ENCODE measurements around the gene TMC3.

Gene TMC3

DNA sequence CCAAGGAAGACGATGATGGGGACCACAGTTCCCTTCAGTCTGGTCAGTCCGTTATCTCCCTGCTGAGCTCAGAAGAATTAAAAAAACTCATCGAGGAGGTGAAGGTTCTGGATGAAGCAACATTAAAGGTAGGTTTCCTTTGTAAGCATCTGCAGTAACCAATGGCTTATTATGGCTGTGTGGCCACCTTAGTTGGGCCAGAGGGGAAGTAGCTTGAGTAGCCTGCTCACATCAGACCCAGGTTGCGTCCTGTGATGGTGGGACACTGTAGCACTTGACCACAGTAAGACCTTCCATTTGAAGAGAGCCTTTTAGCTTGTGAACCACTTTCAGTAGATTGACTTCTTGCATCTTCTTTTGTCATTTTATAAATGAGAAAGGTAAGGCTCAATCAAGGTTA, 72.6 kb downstream of the TMC3 start:
- DNase-seq (ENCODE audit: low read depth in 2 of 3, low spot score in 1 of 3), result no peak

GRCh38 chr15:81299630-81300273, 74.3 kb downstream of the TMC3 start:
- DNase-seq (ENCODE audit: low read depth in 2 of 3, low spot score in 1 of 3), result no peak

- DNase-seq (ENCODE audit: low read depth in 2 of 3, low spot score in 1 of 3), result no peak
Observed at GRCh38 chr15:81299156-81299555, 74.9 kb downstream of the TMC3 start.

GRCh38 chr15:81298611-81299010, 75.4 kb downstream of the TMC3 start:
- no peak for DNase-seq (ENCODE audit: low read depth in 2 of 3, low spot score in 1 of 3)

DNA sequence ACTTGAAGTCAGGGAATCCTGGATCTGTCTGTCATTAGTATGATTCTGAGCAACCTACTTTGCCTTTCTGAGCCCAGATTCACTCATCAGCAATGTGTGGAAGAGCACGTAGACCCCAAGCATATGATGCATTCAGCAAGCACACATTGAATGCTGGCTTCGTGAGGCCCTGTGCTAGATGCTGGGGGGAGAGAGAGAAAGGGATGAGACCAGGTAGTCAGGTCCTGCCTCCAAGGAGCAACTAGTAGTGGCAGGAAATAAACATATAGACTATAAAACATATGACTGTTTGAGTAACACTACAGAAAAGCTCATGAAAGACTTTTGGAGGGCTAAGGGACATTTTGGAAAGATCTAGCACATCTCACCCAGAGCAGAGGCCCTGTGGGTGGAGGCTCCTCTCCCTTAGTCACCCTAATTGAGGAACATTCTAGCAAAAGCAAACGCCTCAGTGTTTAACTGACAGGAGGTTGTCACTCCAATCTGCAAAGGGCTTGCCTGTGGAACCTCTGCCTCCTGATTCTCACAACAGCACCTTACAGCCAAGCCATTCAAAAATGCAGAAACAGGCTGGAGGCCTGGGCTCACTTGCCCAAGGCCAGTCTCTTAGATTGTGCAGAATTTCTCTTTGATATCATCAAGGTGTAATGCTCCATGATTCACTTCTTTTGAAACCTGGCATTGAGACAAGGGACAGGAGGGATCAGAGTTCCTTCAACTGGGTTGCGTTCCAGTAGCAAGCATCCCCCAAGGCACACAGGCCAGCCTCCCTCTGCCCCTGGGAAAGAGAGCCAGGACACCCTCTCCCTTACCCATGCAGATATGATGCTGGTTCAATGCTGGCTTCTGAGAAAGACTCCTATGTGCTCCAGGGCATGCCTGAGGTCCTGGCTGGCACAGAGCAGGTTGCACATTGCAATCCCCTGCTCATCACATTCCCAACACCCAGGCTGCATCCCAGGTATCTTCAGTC, 76.1 kb downstream of the TMC3 start:
- DNase-seq (ENCODE audit: low read depth in 2 of 3, low spot score in 1 of 3), result peak in 1 of 3 donors; percentile 15

- no peak for DNase-seq (ENCODE audit: low read depth in 2 of 3, low spot score in 1 of 3)
Observed at GRCh38 chr15:81297147-81297572, 76.9 kb downstream of the TMC3 start.

DNA sequence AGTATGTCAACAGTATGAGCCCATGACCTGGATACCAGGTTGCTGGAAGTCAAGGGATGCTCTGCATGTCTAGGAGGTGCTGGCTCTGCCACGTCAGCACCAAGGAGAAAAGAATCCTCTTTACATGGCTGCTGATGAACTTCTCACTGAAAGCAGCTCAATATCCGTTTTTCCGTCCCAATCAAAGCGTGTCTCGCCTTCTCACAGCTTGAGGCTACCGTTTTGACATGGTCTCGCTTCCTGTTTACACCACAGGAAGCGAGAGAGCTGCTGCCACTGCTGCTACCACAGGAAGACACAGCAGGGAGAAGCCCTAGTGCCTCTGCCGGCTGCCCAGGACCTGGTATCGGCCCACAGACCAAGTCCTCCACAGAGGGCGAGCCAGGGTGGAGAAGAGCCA, 77.3 kb downstream of the TMC3 start:
- DNase-seq (ENCODE audit: low read depth in 2 of 3, low spot score in 1 of 3), result peak; percentile 60 to 64 (median 62)

DNA sequence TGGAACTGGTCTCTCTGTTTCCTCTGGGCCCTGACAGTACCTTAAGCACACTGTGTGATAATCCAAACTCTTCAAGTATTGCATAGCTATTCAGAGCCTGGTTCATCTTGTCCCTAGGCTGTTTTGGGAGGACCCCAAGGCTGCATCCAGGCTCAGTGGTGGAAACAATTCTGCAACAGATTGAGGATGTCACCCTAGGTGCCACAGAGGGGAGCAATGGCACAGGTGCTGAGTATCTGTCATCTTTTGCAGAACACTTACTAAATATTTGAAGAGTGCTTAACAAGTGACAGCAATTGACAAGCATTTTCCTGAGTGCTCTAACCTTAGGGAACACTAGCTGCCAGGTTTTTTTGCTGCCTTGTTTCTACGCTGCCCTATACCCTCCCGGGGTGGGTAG, 77.8 kb downstream of the TMC3 start:
- DNase-seq (ENCODE audit: low read depth in 2 of 3, low spot score in 1 of 3), result no peak

DNA sequence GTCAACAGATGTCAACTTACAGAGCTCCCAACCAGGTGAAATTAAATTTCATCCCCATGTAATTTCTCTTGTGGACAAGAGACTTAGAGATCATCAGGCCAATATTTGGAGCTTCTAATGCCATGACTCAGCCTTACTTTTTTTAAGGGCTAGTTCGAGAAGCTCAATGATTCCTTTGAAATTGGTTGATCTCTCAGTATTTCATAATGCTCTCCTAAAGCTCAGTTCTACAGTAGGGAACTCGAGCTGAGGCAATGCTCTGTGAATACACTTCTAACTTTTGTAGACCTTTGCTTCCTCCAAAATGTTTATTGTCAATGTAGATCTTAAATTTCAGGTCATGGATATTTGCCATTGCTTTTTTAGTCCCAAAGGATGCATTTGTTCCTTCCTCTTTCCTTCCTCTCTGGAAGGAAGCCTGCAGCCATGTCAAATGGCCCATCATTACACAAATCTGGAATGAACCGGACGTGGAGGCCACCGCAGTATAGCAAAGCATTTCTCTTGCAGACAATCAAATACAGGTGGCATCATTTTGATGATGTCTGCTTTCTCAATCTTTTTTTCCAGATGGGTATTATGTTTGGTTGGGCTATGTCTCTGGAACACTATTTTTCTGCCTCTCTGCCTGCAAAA, 78.4 kb downstream of the TMC3 start:
- DNase-seq (ENCODE audit: low read depth in 2 of 3, low spot score in 1 of 3), result no peak

DNA sequence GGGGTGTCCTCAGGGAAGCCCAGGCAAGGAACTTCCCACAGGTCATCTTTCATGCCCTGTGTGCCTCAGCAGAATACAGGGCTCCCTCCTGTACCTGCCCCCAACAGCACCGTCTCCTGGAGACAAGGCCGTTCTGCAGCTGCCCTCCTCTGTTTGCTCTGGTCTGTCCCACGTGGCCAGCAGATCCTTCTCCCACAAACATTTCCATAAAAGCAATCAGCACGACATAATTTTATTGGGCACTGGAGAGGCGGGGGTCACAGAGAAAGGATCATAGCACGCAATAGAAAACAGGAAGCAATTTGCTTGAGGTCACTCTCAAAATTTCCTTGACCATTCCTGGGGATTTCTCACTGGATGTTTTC, 79.5 kb downstream of the TMC3 start:
- no peak for DNase-seq (ENCODE audit: low read depth in 2 of 3, low spot score in 1 of 3)

GRCh38 chr15:81293728-81294515, 80.1 kb downstream of the TMC3 start:
- DNase-seq (ENCODE audit: low read depth in 2 of 3, low spot score in 1 of 3), result peak; percentile 61 to 73 (median 67)

DNA sequence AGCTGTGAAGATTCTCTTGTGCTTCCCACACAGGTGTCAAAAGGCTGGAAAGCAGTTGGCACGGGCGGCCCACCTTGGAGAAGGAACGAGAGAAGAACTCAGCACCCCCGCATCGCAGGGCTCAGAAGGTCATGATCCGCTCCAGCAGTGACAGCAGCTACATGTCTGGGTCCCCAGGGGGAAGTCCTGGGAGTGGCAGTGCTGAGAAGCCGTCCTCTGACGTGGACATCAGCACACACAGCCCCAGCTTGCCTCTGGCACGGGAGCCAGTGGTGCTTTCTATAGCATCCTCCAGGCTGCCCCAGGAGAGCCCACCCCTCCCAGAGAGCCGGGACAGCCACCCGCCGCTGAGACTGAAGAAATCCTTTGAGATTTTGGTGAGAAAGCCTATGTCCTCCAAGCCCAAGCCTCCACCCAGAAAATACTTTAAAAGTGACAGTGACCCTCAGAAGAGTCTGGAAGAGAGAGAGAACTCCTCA, 81.5 kb downstream of the TMC3 start:
- DNase-seq (ENCODE audit: low read depth in 2 of 3, low spot score in 1 of 3), result no peak

DNA sequence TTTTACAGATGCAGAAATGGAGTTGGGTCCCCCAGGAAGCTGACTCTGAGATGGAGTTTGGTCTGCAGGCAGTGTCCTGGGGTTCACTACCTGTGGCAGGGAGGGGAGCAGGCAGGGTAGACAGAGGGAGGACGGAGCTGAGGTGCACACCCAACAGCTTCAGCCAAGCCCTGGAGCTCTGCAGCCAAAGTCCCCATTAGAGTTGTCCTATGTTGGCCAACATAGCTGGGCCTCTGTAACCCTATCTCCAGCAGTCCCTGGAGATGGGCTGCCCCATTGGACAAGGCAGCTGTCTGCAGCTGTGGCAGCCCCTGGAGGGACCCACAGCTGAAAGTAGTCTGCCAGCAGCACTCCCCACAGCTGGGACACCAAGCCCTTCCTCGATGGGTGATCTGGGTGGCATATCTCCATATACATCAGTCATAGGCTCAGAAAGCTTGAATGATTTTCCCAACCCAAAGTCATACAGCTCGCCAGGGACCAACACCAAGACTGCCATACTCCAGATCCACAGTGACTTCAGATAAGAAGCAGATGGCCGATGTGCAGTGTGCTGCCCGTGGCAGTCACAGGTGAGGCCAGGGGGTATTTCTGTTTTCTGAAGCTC, 82.0 kb downstream of the TMC3 start:
- no peak for DNase-seq (ENCODE audit: low read depth in 2 of 3, low spot score in 1 of 3)

DNA sequence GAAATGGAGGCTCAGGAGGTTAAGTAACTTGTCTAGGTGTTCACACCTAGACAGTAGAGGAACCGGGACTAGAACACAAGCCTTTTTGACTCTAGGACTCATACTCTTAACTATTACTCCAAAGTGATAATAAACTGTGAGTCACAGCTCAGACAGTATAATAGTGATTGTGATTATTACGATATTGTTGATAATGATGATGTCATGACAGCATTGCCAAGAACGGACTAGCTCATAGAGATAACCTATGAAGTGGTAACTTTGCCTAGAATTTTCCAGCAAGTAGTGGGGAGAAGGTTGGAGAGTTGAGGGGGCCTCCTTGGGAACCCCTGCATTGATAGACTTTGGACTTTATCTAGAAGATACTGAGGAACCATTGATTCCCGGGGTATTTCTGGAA, 84.1 kb downstream of the TMC3 start:
- no peak for DNase-seq (ENCODE audit: low read depth in 2 of 3, low spot score in 1 of 3)

DNA sequence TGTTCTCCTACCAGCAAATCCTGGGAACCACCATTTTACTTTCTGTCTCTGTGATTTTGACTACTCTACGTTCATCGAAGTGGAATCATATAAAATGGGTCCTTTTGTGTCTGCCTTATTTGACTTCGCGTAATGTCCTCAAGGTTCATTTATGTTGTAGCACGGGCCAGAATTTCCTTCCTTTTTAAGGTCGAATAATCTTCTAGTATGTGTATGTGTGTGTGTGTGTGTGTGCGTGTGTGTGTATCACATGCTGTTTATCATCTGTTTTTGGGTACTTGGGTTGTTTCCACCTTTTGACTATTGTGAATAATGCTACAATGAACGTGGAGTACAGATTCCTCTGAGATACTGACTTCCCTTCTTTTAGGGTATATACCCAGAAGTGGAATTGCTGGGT, 85.4 kb downstream of the TMC3 start:
- no peak for DNase-seq (ENCODE audit: low read depth in 2 of 3, low spot score in 1 of 3)

DNA sequence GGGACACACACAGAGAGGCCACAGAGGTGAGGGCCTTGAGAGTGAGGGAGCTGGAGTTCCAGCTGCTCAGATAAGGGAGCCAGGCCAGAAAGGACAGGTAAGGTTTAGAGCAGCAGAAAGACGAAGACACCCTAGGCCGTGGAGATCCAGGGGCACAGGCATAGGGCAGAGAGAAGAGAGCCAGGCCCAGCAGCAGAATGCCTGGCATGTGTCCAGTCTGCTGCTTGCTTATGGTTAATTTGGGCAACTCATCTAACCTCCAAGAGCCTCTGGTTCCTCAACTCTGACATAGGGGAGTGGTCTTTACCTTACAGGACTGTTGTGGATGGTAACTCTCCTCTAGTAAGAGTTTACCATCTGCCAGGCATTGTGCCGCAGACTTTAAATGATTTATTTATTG, 86.0 kb downstream of the TMC3 start:
- DNase-seq (ENCODE audit: low read depth in 2 of 3, low spot score in 1 of 3), result no peak

- no peak for DNase-seq (ENCODE audit: low read depth in 2 of 3, low spot score in 1 of 3)
Observed at GRCh38 chr15:81286621-81287121, 87.3 kb downstream of the TMC3 start.

DNA sequence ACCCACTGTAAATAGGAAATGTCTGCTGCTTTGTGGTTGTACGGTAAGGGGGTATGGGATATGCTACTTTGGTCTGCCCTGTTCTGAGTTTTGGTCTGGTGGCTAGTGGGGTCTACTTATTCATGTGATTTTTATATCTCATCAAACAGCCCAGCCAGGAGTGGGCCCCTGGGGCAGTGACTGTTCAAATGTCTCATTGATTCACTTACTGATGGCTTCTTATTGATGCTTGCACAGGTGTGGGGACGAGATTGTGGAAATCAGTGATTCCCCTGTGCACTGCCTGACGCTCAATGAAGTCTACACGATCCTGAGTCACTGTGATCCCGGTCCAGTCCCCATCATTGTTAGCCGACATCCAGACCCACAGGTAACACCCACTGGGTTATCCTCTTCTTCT, 88.6 kb downstream of the TMC3 start:
- no peak for DNase-seq (ENCODE audit: low read depth in 2 of 3, low spot score in 1 of 3)

DNA sequence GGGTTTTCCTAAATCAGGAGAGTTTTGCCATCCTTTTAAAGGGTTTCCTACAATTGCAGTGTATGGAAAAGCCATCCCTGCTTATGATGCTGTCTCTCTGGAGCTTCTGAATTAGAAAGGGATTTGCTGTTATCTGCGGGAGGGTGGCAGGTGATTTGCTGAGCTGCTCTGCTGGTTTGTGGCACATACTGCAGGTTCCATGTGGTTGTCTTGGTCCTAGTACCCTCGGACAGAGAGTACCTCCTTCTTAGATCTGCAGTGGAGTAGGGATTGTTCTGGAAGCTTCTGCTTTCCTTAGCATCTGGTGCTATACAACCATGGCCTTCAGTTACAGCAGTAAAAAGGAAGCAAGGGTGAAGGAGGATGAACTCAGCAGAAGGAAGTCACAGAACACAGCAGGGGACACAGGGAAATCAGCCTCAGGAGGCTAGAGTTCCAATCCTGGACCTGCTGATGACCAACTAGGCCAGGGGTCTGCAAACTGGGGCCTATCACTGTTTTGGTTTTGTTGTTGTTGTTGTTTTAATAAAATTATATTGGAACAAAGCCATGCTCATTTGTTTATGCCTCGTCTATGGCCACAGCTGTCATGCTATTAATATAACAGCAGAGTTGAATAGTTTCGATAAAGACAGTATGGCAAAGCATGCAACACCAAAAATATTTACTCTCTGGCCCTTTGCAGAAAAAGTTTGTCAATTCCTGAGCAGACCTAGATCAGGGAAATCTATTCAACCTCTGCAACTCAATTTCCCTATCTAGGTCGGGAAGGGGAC, 89.6 kb downstream of the TMC3 start:
- no peak for DNase-seq (ENCODE audit: low read depth in 2 of 3, low spot score in 1 of 3)

DNA sequence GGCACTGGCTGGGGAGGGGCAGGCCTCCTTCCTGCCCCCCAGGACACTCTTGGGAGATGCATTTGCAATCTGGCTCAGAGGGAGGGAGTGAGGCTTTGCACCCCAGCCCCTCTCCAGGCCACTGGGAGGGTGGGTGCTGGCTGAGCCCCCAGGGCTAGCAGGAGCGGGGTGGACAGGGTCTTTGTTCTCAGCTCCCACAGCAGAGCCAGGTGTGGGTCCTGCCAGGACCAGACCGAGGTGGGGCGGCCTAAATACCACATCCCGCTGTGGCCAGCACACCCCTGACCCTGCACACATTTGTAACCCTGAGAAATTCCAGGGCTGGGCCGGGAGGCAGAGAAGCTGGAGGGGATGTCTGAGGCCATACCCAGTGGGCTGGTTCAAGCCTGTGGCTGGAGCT, 91.1 kb downstream of the TMC3 start:
- DNase-seq (ENCODE audit: low read depth in 2 of 3, low spot score in 1 of 3), result no peak

Data from stimulated activated CD4-positive, alpha-beta T cell treated with anti-CD3 and anti-CD28 coated beads, Interleukin-12 subunit alpha, Interleukin-12 subunit beta, amount 100 ng/mL, for 48 hours (primary cell).